SKM-1 (cell line): ENCODE measurements around the gene YARS1.
A peak's percentile ranks its signal among the peaks of the same experiment; 100 is the strongest.

ENCODE experiments used
- DNase-seq: peaks from one replicate; lab custom pipeline; 2025; ENCODE audit not compliant: unreplicated experiment; lab: John Stamatoyannopoulos, UW

Gene YARS1

DNA sequence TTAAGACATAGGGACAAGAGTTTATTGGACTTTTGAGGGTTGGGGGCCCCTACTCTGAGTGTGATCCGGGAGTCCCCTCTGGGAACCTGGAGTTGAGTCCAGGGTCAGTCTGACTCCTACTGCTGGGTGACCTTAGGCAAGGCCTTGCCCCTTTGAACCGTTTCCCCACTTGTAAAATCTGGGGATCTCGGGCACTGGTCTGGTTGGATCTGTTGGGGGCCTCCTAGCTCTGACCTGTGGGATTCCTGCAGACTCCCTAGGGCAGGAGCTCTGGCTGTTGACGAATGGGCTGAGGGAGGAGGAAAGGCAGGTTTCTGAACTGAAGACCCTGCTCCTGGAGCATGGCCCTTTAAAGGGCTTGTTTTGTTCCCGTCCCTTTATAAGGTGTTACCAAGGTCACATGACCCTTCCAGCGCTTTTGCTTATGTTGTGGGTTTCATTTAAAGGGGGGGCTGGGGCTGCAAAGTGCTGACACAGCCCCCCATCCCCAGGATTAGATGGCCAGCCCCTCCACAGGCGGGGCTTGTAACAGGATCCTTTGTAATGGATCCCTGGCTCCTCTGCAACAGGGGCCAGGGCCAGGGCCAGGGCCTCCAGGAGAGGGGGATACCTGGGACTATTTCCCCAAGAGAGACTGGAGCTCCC is 50.7 kb downstream of the YARS1 start:
- no peak for DNase-seq

DNA sequence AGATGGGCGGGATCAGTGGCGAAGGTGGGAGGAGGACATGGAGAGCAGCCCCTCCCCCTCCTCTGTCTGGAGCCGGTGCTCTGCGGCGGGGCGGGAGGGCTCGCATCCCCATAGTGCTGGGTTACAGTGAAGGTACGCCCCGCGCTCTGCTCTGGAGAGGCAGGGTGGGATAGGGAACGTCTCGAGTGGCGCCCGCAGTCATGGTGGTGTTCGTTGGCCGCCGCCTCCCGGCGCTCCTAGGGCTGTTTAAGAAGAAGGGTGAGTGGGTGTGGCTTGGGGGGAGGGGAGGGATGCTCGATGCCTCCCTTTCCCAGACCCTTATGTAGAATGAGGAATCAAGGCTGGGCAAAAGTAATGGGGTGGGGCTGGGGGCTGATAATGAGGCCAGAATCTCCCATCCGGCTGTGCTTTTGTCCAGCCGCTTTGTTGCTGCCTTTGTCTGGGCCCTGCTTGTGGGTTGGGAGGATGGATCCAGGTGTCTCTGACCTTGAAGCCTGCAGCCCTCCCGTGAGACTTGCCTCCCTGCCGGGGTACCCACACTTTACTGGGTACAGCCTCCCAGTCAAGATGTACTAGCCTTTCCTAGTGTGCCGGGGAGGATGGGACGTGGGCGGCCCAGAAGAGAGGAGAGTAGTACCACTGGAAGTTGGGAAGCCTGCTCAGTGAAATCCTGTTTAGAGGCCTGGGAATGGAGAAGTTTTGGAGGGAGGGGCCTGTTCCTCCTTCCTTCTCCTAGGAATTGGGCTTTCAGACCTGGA is 51.4 kb downstream of the YARS1 start:
- DNase-seq, result no peak

DNA sequence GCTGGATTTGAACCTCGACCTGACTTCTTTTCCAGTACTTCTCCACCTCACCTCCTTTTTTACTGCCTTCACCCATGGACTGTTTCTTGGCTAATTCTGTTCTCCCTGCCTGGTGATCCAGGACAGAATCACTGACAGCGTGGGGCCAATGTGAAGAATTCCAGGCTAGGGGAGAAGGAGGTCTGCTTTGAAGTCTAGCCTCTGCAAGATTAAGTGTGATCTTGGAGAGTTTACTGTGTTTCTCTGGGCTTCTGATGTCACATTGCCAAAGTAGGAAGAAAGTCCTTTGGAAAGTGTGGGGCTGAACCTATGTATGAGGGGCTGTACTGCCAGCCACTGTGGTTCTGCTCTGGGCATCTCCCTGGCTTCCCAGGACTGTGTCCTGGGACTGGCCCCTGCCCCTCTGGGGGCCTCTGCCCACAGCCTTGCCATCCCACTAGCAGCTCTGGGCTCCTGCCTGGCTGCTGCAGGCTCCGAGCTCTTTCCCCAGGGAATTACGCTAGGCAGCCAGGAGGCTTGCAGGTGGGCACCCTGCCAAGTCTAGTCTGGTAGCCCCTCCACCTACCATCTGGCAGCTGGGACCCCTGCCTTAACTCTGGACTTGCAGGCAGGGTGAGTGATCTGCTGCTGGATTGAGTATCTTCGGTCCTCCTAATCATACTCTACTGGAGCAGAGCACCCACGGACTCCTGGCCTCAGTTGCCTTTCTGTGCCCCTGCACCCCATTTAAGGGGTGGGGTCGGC is 52.2 kb downstream of the YARS1 start:
- no peak for DNase-seq

DNA sequence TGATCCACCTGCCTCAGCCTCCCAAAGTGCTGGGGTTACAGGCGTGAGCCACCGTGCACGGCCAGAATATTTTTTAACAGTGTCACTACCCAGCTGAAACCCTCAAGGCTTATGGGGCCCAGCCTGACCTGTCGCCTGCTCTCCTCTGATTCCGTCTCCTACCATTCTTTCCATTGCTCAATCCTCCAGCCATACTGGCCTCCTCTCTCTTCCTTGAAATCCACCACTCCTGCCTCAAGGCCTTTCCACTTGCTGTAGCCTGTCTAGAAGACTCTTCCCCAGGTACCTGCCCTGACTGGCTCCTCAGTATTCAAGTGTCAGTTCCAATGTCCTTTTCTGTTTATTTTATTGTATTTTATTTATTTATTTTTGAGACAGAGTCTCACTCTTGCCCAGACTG is 53.9 kb downstream of the YARS1 start:
- no peak for DNase-seq

DNA sequence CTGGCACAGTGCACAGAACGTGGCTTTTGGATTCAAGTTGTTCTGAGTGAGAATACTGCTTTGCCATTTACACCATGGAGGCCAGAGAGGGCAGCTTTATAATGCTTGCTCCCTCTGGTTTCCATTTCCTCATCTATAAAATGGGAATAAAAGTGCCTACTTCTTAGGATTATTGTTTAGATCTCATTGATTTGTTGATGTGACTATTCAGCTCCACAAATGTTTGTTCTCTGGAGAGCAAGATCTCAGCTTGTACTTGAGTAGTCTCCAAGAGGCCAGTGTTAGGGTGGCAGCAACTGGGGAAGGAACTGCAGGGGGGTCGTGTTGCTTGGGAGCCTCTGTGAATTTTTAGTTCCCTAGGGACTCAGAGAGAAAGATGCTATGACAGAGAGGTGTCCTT is 55.2 kb downstream of the YARS1 start:
- no peak for DNase-seq

DNA sequence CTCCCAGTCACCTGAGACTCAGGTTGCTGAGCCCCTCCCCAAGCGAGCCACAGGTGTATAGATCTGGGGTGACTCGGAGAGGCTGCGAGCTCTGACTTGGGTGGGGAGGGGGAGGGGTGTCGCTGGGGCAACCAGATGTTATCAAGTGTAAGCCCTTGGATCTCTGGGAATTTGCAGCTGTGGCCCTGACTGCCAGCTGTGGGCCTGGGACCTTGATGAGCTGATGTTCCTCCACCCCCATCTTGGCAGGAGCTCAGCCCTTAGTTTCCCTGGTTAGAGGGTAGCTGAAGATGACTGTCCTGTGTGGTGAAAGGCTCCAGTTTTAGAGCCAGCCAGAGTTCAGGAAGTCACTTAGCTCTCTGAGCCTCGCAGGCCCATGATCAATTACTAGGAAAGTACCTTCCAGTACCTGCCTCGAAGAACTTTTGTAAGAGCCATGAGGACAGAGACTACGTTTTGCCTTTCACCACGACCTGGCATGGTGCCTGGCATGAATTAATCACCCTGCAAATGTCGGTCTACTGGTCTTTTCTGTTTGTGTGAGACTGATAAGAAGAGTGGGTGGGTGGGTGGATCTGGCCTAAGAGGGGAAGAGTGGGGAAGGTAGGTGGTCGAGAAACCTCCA is 55.8 kb downstream of the YARS1 start:
- no peak for DNase-seq

DNA sequence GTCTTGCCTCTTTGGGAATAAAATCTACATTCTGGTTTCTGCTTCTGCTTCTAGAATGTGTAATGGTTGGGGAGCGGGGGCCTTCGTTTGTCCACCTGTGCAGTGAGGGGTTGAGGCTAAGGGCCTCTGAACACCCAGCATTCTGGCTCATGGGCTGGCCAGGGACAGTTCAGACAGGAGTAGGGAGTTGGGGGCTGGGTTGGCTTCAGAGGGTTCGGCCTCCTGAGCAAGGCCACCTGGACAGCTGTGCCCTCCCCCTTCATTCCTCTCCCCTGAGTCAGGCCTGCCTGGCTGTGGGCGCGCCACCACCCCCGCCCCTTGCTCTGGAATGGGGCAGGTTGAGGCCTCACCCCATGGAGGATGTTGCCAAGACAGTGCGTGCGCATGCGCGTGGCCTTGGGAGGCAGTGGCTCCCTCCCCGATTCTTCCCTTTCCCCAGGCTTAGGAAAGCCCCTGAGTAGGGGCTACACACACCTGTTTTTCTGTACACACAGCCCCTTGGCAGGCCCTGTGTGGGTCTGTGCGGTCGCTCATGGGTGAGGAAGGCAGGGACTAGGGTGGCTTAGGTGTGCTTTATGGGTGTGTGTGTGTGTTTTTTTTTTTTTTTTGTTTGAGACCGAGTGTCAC is 57.0 kb downstream of the YARS1 start:
- DNase-seq, result no peak

DNA sequence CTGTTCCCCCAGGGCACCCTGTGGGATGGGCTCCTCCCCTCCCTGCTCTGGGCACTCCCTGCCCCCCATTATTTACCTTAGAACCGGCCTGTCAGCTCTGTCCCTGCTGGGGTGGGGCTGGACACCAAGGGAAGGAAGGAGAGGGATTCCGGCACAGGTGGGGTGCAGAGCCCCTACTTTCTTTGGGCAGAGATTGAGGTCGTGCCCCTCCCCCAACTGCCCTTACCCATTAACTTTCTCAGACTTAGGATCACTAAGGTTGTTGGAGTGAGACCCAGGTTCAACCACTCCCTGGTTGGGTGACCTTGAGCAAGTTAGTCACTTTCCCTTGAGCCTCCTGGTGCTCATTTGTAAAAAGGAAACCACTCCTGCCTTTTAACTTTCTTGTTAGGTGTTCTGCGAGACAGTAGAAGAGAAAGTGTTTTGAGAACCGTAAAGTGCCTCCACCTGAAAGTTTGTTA is 57.6 kb downstream of the YARS1 start:
- no peak for DNase-seq

DNA sequence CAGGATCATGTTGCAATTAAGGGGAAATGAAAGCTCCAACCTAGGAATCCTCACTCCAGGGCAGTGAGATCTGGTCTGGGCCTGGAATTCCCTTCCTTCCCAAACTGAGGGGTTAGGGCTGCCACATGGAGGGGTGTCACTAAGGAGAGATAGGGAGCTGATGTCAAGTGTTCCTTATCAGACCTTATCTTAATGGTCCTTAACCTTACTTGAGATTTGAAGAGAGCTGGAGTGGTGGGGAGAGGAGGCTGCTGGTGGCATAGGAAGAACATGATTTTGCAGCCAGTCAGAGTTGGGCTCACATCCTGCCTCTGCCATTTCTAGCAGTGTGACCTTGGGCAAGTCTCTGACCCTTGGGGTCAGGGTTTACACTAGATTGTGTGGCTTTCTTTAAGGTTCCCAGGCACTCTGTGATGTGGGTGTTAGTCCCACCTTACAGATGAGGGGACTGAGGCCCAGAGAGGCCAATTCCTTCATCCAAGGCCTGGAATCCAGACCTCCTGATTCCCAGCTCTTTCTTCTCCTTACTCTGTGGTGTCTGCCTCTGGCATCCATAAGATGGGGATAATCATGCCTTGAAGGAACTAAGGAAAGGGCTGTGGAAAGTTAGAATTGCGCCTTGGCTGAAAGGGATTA is 58.2 kb downstream of the YARS1 start:
- no peak for DNase-seq

DNA sequence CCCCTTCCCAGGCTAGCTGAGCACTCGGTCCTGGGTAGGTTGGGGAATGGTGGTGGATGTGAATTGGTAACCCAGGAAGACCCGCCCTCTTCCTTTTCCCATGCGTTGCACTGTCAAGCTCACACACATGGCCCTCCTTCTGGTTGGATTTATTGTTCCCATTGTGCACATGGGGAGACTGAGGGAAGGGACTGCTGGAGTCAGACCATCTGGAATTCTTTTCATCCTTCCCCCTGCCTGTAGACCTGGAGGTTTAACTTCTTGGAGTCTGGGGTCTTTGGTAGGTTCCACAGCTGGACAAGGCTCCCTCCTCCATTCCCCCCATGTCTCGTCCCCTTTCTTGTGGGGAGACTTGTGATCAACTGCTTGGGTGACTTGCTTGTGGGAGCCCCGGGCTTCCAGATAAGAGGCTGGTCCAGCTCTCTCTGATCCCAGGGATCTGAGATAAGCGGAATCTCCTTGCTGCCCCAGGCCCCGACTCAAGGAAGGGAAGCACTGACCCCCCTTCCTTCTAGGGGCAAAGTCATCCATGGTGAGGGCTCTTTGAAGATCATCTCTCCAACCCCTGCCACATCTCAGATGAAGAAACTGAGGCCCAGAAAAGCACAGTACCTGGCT is 58.9 kb downstream of the YARS1 start:
- no peak for DNase-seq

DNA sequence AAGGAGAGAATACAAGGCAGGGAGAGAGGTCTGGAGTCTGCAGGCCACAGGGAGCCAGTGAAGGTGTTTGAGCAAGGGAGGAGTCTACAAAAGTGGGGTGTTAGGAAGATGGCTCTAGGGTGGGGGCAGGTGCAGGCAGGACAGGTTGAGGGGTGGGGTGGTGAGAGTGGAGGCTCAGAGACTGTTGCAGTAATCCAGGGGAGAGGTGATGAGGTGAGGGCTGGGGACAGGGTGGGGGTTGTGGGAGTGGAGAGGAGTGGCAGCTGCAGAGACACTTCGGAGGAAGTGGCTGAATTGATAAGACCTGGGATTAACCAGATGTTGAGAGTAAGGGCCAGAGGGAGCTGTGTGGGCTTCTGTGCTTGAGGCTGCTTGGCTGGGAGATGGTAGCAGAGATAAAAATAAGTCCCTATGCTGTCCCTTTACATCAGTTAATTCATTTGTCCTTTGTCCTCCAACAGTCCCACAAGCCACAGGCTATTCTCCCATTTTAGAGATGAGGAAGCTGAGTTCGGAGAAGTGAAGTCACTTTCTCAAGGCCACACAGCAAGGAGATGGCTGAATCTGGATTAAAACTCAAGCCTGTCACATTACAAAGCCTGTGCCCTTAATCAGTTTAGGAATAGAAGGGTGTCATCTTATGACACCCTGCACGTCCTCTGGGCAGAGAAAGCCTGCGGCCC is 59.8 kb downstream of the YARS1 start:
- no peak for DNase-seq

DNA sequence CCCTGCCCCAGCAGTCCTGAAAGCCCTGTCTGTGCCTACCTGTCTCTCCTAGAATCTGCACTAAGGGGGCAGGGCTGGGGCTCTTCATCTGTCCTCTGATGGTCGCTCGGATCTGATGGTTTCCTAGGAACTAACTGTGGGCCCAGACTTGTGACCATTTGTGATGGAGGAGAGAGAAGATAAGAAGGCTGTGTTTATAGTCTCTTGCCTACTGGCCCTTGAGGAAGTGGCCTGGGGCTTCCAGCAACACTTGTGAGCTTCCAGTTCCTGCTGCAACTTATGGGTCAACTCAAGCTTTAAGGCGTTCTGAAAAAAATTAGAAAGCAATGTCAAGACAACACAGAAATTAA is 61.4 kb downstream of the YARS1 start:
- DNase-seq, result no peak

DNA sequence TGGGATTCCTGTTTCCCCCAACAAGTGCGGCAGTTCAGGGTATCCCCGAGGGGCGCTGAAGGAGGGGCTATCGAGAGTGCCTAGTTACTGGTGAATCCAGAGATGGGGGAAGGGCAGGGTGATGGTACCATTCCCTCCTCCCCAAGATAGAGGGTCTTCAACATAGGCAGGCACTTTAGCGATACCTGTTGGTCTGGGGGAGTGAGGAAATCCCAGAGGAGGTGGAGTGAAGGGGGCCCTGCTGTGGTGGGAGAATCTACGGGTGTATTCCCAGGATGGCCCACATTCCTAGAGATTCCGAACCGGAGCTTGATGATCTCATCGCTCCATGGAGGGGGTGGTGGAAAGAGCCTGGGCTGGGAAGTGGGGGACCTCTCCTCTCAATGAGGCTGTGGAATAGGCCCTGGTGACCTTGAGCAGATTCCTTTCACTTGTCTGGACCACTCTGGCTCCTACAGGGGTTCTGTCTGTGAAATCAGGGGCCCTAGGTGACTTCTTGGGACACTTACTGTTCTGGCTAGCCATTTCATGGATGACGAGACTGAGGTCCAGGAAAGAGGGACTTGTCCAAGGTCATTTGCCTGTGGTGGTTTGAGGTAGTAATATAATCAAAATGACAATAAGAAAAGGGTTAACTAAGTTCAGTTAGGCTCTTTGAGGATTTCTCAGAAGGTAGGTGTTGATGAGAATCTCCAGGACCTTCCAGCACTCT is 61.9 kb downstream of the YARS1 start:
- DNase-seq, result no peak

DNA sequence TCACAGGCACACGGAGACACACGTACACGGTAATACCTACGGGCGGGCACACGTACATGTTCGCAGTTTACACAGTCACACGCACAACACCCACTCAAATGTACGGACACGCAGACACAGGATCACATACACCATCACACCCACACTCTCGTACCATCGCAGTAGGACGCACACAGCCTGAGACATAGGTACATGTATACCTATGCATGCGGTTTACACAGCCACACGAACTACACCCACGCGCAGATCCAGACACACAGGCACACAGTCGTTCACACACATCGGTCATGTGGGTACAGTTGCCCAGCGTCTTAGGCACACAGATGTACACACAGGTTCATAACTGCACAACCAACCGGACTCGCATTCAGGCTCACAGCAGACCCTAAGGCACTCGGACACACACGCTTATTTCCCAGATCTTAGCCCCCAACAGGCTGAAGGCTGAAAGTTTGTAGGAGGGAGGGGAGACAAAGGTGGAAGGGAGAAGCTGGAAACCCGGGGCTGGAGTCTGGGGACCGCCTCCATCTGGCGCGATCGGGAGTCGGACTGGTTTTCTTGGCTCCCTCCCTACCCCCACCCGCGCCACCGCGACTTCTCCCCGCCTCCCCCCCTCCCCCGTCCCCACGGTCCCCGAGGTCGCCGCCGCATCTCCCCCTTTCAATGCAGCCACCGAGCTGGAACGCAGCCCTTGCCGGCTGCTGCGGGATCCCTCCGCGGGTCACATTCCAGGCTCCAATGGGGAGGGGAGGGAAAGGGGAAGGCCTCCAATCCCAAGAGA is 62.7 kb downstream of the YARS1 start:
- no peak for DNase-seq

DNA sequence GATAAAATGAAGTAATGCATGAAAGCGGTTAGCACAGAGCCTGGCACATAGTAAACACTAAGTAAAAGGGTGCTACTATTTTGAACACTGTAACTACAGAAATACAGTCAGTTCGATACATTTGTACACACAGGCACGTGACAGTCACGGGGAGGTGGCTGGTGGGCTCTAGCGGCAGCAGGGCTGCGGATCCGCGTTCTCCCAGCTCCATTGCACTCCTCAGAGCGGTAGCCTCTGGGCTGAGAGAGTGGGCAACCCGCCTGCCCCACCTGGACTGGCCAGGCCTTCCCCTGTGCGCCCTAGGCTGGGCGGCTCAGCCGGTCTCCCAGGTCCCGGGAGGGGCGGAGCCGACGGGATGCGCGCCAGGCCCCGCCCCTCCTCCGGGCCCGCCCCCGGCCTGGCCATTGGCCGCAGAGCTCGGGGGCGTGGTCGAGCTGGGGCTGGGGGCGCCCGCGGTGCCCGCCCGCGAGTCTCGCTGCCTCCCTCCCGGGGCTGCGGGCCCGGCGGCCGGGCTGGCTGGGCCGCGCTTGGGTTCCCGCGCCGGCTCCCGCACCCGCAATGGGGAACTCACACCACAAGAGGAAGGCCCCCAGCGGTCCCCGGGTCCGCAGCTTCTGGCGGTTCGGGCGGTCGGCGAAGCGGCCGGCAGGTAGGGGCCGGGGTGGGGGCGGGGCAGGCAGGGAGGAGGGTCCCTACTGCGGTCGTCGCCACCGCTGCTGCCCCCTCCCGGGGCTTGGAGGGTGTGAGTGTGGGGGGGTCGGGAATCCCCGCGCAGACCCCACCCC is 63.4 kb downstream of the YARS1 start:
- DNase-seq, result peak; percentile 31

DNA sequence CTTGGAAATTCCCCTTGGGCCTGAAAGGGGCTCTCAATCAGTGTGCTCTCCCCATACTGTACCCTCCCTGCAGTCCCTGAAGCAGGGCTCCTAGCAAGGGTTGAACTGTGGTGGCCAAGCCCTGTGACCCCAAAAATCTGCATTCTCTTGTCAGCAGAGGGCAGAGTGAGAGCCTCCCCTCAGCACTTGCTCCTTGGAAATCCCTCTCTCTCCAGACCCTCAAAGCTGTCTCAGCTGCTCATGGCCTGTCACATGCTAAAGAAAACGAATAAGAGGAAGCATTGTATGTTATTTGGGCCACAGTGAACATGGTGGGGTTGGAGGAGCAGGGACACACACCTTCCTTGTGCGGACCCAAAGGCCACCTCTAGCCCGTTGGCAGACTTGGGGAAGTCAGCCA is 67.4 kb downstream of the YARS1 start:
- no peak for DNase-seq

DNA sequence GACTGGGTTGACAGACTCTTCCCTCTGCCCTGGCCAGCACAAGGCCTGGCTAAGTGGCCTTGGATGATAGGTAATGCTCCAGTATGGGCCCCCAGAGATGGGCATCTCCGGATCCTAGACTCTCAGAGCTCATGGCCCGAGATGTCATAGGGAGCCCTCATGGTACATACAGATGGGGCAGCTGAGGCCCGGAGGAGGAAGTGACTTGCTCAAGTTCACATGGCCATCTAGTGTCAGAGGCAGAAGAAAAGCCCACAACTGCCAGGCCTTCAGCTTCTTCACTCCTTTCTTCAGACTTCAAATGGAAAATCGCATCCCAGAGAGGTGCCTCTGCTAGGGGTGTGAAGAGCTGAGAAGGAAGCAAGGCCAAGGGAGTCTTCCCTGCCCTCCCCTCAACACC is 67.8 kb downstream of the YARS1 start:
- DNase-seq, result no peak

DNA sequence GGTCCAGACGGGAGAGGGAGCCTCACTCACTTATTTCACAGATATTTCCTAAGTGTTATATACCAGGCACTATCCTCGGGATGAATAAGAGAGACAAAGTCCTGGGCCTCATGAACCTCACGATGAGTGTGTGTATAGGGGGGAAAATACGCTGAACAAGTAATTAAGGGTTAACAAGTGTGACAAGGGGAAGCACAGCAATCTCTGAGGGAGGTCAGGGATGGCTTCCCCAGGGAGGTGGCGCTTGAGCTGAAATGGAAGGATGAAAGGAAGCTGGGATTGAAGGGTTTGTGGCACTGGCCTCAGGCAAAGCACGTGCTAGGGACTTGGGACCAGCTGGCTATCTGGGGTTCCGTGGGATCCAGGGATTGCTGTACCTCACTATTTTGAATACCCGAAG is 68.2 kb downstream of the YARS1 start:
- DNase-seq, result no peak
